GM12875 (cell line): ENCODE results near the gene BIN1.

Experiments
- H3K4me3 ChIP-seq: one replicate; pipeline ENCODE4 v1.5.1; 2011; ENCODE audit warnings: low read depth, low read length, control low read depth
- TF ChIP-seq, protein P1 (sequence below): IDR thresholded peaks from 2 replicates; pipeline ENCODE4 v1.5.1; 2011; ENCODE audit warnings: low read depth, mild to moderate bottlenecking, control low read depth, inconsistent platforms, low read length, moderate library complexity, borderline replicate concordance; ENCODE audit not compliant: insufficient read depth

BIN1 gene

DNA sequence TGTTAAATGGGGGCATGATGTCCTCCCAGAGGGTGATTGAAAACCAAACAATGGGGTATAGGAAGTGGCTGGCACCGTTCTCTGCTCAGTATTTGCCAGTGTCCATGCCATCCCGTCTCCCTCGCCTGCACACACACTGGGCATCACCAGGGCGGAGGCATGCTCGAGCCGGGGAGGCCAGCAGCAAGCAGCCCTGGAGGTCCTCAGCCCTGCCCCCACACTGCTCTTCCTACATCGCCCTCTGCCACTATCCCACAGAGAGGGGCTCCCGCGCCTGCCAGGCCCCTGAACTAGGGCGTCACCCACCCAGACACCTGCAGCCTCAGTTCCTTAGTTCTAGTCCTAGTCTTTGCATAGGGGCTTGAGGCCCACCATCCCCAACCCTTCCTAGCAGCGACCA is 50.9 kb downstream of the BIN1 start:
- no peak overlapping the region for H3K4me3 ChIP-seq
- TF ChIP-seq, protein P1, sequence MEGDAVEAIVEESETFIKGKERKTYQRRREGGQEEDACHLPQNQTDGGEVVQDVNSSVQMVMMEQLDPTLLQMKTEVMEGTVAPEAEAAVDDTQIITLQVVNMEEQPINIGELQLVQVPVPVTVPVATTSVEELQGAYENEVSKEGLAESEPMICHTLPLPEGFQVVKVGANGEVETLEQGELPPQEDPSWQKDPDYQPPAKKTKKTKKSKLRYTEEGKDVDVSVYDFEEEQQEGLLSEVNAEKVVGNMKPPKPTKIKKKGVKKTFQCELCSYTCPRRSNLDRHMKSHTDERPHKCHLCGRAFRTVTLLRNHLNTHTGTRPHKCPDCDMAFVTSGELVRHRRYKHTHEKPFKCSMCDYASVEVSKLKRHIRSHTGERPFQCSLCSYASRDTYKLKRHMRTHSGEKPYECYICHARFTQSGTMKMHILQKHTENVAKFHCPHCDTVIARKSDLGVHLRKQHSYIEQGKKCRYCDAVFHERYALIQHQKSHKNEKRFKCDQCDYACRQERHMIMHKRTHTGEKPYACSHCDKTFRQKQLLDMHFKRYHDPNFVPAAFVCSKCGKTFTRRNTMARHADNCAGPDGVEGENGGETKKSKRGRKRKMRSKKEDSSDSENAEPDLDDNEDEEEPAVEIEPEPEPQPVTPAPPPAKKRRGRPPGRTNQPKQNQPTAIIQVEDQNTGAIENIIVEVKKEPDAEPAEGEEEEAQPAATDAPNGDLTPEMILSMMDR, result no peak

DNA sequence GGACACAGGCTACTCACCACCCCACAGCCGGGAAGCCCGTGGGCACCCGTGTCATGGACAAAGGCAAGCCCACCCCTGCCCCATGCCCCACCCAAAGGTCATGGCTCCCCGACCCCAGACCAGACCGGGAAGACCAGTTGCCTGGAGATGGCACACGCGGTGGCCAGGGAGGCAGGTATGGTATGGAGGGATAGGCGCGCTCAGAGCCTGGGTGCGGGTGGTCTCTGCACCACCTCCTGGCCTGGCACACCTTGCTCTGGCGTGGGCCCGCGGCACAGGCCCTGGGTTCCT is 51.2 kb downstream of the BIN1 start:
- no peak overlapping the region for H3K4me3 ChIP-seq
- TF ChIP-seq, protein P1, result no peak

DNA sequence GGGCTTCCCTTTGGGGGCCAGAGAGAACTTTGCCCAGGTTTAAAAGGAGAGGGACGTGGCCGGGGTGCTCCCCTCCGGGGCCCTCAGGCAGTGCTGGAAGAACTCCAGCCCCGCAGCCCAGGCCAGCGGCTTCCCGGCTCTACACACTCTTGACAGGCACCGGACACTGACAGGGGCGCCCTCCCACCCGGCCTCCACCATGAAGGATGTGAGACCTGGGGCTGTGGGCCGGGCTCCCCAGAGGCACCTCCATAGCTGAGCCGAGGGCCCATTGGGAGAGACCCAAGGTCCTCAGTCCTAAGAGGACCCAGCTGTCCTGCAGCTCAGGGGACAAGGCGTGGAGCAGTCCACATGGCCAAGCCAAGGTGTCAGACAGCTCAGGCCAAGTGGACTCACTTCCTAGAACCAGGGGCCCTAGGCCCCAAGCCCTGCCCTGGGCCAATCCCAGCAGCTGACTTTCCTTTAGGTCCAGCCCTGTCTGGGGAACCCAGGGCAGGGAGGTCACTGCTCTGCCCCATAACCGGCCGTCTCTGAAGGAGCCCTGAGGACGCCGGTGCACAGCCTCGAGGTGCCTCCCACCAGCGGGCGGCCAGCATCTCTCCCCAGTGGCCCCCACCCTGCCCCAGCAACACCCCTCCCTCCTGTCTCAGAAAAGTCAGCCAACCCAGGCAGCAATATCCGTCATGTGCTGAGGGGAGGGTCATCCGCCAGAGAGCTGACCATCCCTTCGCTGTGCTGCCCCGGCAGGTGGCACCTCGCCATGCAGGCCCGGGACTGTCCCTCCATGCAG is 51.8 kb downstream of the BIN1 start:
- TF ChIP-seq, protein P1, result no peak
- no peak overlapping the region for H3K4me3 ChIP-seq

DNA sequence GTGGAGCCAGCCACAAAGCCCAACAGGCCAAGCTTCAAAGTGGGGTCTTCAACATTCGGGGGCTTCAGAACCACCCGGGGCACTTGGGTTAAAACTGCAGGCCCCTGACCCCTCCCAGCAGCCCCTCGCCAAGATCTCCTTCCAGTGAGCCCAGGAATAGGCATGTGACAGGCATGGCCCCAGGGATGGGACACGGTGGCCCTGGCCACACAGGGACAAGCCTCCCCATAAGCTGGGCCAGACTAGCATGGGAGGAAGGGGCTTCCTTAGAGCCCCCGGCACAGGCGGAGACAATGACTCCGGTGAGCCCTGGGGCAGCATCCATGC is 52.4 kb downstream of the BIN1 start:
- H3K4me3 ChIP-seq, result no peak overlapping the region
- TF ChIP-seq, protein P1, result no peak

DNA sequence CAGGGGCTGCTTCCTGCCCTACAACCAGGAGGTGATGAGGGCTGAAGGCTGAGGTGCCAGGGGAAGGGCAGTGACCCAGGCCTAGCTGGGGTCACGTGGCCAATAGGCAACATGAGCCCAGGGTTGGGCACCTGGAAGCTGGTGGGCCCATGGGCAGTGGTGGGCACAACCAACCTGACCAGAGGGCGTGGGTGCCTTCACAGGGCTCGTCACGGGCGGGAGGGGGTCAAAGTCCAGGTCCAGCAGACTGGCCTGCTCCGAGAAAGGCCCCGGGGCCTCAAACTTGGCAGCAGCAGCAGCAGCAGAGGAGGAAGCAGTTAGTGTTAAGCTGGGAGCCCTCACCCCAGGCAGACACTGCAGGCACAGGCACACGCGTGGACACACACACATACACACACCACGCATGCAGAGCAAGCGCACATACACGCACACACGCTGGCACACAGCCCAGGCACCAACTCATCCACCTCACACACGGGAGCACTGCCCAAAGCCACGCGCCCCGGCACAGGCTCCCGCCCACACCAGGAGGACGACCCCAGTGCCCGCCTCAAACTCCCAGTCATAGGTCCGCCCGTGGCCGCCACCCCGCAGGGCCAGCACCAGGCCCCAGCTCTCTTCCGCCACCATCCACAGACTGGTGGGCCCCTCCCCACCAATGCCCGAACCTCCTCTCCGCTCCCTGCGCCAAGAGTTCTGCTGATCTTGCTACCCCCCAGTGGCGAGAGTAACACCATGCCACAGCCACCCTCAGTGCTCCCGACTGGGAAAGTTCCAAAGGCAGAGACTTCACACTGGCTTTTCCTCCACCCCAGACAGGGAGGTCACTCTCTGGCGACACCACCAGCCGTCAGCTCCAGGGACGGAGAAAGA is 53.0 kb downstream of the BIN1 start:
- TF ChIP-seq, protein P1, result no peak
- no peak overlapping the region for H3K4me3 ChIP-seq

DNA sequence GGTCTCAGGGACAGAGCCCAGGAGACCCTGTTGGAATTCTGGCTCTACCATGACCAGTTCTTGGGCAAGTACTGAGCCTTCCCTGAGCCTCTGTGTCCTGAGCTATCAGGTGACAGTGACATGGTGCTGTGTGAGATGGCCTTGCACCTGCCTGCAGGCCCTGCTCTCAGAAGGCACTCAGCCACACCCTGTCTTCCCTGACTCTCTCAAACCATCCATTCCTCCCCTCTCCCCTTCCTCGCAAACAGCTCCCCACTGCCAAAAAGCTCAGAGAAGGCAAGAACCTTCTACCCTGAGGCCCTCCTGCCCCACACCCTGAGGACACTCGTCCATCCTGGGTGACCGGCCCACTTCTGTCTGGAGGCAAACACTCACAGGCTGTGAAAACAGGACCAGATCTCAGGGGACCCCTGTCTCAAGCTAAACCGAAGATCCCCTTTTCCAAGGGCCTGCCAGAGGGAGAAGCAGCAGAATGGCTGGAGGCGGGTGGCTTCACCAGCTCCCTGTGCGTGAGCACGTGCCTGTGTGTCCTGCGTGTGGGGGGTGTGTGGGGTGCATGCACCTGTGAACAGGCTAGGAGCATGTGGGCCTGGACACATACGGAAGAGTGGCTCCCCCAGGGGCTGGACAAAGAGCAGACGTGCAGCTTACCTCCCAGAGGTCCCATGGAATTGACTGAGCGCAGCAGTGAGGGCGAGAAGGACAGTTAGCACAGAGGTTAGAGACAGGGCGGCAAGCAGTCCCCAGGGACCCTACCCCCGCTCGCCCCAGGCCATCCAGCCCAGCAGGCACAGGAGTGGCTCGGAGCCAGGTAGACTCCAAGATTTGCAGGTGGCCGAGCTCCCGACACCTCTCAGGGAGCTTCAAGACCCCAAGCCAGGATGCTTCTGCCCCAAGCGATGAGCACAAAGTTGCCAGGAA is 53.9 kb downstream of the BIN1 start:
- H3K4me3 ChIP-seq, result no peak overlapping the region
- TF ChIP-seq, protein P1, result no peak
